ENCODE results near the gene ATRAID.

ATRAID gene

GRCh38 chr2:27264253-27264752 lies 52.5 kb downstream of the ATRAID start:
- Histone ChIP-seq H3K27ac (ENCODE audit: low read depth, low read length) (no peak overlapping the region), H3K36me3 (ENCODE audit: insufficient read depth, low read length) (no peaks in the 10 kb centered on the region), H3K27me3 (ENCODE audit: insufficient read depth, low read length) (peaks cover 78% of the 10 kb centered on the region), H2AFZ (ENCODE audit: low read length, unreplicated experiment) (peak overlapping the region; percentile 61), H3K79me2 (ENCODE audit: control insufficient read depth, insufficient read depth, low read length, unreplicated experiment) (no peaks in the 10 kb centered on the region), H3K4me1 (ENCODE audit: control insufficient read depth, insufficient read depth, low read length, unreplicated experiment) (peaks cover 12% of the 10 kb centered on the region), H3K4me3 (ENCODE audit: low read depth, low read length) (peak overlapping the region; percentile 54)

- Histone ChIP-seq H3K4me3 (ENCODE audit: low read depth, low read length) (peak overlapping the region; percentile 54), H3K27ac (ENCODE audit: low read depth, low read length) (no peak overlapping the region), H3K4me1 (ENCODE audit: control insufficient read depth, insufficient read depth, low read length, unreplicated experiment) (peaks cover 12% of the 10 kb centered on the region), H3K27me3 (ENCODE audit: insufficient read depth, low read length) (peaks cover 80% of the 10 kb centered on the region), H2AFZ (ENCODE audit: low read length, unreplicated experiment) (peak overlapping the region; percentile 61), H3K36me3 (ENCODE audit: insufficient read depth, low read length) (no peaks in the 10 kb centered on the region), H3K79me2 (ENCODE audit: control insufficient read depth, insufficient read depth, low read length, unreplicated experiment) (no peaks in the 10 kb centered on the region)
These were observed 53.1 kb downstream of the ATRAID start for GRCh38 chr2:27264753-27265535.

GRCh38 chr2:27265536-27265870 lies 53.7 kb downstream of the ATRAID start:
- Histone ChIP-seq H3K27me3 (ENCODE audit: insufficient read depth, low read length) (peaks cover 77% of the 10 kb centered on the region), H3K27ac (ENCODE audit: low read depth, low read length) (no peak overlapping the region), H3K4me3 (ENCODE audit: low read depth, low read length) (no peak overlapping the region), H3K4me1 (ENCODE audit: control insufficient read depth, insufficient read depth, low read length, unreplicated experiment) (peaks cover 12% of the 10 kb centered on the region), H3K79me2 (ENCODE audit: control insufficient read depth, insufficient read depth, low read length, unreplicated experiment) (no peaks in the 10 kb centered on the region), H2AFZ (ENCODE audit: low read length, unreplicated experiment) (no peak overlapping the region), H3K36me3 (ENCODE audit: insufficient read depth, low read length) (no peaks in the 10 kb centered on the region)

Data from ACC112 (cell line).